BLaER1 (cell line): Measurements from ENCODE around the gene MRTO4.
"Not testable (repeated sequence)": the region's sequence is repeated elsewhere in the genome, so short reads cannot be mapped to it uniquely, and the experiment has no call there.

ENCODE experiments used
- H3K27ac ChIP-seq: shearing (Covaris generic); formaldehyde crosslinking; 2 replicates; pipeline ENCODE4 v1.8.1; 2022
- H3K27me3 ChIP-seq: shearing (Covaris generic); formaldehyde crosslinking; 2 replicates; pipeline ENCODE4 v1.8.1; 2022
- H3K36me3 ChIP-seq: shearing (Covaris generic); formaldehyde crosslinking; 2 replicates; pipeline ENCODE4 v1.8.1; 2022
- H3K4me1 ChIP-seq: shearing (Covaris generic); formaldehyde crosslinking; 2 replicates; pipeline ENCODE4 v1.8.1; 2022
- H3K4me2 ChIP-seq: shearing (Covaris generic); formaldehyde crosslinking; 2 replicates; pipeline ENCODE4 v1.8.1; 2022
- H3K4me3 ChIP-seq: shearing (Covaris generic); formaldehyde crosslinking; 2 replicates; pipeline ENCODE4 v1.8.1; 2022
- H3K9ac ChIP-seq: shearing (Covaris generic); formaldehyde crosslinking; 2 replicates; pipeline ENCODE4 v1.8.1; 2022
- H3K9me3 ChIP-seq: shearing (Covaris generic); formaldehyde crosslinking; 2 replicates; pipeline ENCODE4 v1.8.1; 2022
- H4K20me1 ChIP-seq: shearing (Covaris generic); formaldehyde crosslinking; 2 replicates; pipeline ENCODE4 v1.8.1; 2022
- Cebpa-rat ChIP-seq: shearing (Covaris generic); IDR thresholded peaks from 2 replicates; pipeline ENCODE4 v1.8.1; 2022

The MRTO4 gene

GRCh38 chr1:19272064-19272463 lies 20.5 kb downstream of the MRTO4 start:
- Histone ChIP-seq H3K27me3 (no peaks in the 10 kb centered on the region), H3K27ac (no peak overlapping the region), H3K9me3 (peaks cover 21% of the 10 kb centered on the region), H3K4me1 (no peaks in the 10 kb centered on the region), H3K4me3 (no peak overlapping the region), H3K4me2 (no peak overlapping the region), H3K9ac (no peak overlapping the region), H3K36me3 (no peaks in the 10 kb centered on the region), H4K20me1 (no peaks in the 10 kb centered on the region)
- no peak for TF ChIP-seq Cebpa-rat

GRCh38 chr1:19273106-19273843 lies 21.7 kb downstream of the MRTO4 start:
- Histone ChIP-seq H3K4me2 (no peak overlapping the region), H3K4me3 (no peak overlapping the region)
- no peak for TF ChIP-seq Cebpa-rat

DNA sequence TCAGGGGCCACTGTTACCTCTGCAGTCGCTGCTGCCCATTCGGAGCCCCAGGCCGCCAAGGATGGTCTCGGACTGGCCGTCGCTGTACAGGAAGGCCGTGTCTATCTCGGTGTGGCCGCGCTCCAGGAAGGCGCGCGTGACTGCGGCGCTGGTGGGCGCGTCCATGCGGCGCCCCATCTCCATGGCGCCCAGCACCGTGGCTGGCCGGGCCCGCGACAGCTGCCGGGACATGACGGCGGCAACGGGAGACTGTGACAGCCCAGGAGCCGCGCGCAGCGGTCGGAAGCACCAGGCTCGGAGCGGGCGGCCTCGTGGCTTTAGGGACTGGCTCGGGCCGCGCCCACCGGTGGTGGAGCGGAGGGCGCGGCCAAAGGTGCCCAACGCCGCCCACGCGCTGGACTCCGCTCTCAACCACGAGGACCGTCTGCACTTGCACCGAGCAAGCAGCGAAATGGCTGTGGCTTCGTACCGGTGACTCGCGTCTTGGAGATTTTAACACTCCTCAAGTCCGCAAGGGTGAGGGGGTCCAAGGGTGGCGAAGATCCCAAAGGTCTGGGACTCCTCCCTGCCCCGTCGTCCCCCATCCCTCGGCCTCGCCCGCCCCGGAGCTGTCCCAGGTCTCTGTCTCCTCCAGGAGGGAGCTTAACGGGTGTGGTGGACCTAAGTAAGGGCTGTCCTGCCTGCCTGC lies 22.4 kb downstream of the MRTO4 start:
- not testable (repeated sequence) for H3K4me3 ChIP-seq, H3K36me3 ChIP-seq, H3K4me2 ChIP-seq, H3K27ac ChIP-seq, H3K4me1 ChIP-seq, H3K9ac ChIP-seq, H4K20me1 ChIP-seq, H3K27me3 ChIP-seq
- H3K9me3 ChIP-seq: peaks cover 21% of the 10 kb centered on the region

More at GRCh38 chr1:19273106-19273843, 21.7 kb downstream of the MRTO4 start:
- H3K9ac ChIP-seq: no peak overlapping the region
- H3K4me1 ChIP-seq: no peaks in the 10 kb centered on the region
- no peaks in the 10 kb centered on the region for H3K36me3 ChIP-seq
- H3K27ac ChIP-seq: no peak overlapping the region
- no peaks in the 10 kb centered on the region for H3K27me3 ChIP-seq
- H3K9me3 ChIP-seq: peaks cover 21% of the 10 kb centered on the region
- no peaks in the 10 kb centered on the region for H4K20me1 ChIP-seq

DNA sequence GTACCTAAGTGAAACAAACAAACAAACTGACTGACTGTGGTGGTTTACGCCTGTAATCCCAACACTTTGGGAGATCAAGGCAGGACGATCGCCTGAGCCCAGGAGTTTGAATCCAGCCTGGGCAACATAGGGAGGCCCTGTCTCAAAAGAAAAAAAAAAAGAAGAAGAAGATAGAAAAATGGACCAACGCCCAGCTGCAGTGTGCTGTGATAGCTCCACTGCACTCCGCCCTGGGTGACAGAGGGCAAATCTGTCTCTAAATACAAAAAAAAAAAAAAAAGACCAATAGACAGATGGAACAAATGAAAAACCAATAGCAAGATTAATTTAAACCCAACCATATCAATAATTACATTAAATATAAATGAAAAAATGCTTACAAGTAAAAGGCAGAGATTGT lies 23.0 kb downstream of the MRTO4 start:
- peaks cover 21% of the 10 kb centered on the region for H3K9me3 ChIP-seq
- no peaks in the 10 kb centered on the region for H3K4me1 ChIP-seq
- no peaks in the 10 kb centered on the region for H3K36me3 ChIP-seq
- H3K9ac ChIP-seq: no peak overlapping the region
- H4K20me1 ChIP-seq: no peaks in the 10 kb centered on the region
- no peak for TF ChIP-seq Cebpa-rat
- no peaks in the 10 kb centered on the region for H3K27me3 ChIP-seq
- H3K27ac ChIP-seq: no peak overlapping the region
- no peak overlapping the region for H3K4me3 ChIP-seq
- H3K4me2 ChIP-seq: no peak overlapping the region

GRCh38 chr1:19283891-19284290 lies 32.3 kb downstream of the MRTO4 start:
- H4K20me1 ChIP-seq: no peaks in the 10 kb centered on the region
- TF ChIP-seq Cebpa-rat: no peak
- H3K27me3 ChIP-seq: peaks cover 2% of the 10 kb centered on the region; the same call in 1 of the 2 replicates
- H3K36me3 ChIP-seq: 0 out of 2 replicates have a peak, but pooled peaks cover 7% of the 10 kb centered on the region
- no peak overlapping the region for H3K4me2 ChIP-seq
- peaks cover 6% of the 10 kb centered on the region for H3K4me1 ChIP-seq
- no peaks in the 10 kb centered on the region for H3K9me3 ChIP-seq
- H3K9ac ChIP-seq: no peak overlapping the region
- H3K27ac ChIP-seq: no peak overlapping the region
- H3K4me3 ChIP-seq: no peak overlapping the region

- Histone ChIP-seq H3K4me3 (no peak overlapping the region), H3K36me3 (0 out of 2 replicates have a peak, but pooled peaks cover 7% of the 10 kb centered on the region), H3K4me1 (peaks cover 10% of the 10 kb centered on the region), H3K27me3 (peaks cover 6% of the 10 kb centered on the region; the same call in 1 of the 2 replicates), H3K9ac (no peak overlapping the region), H3K9me3 (no peaks in the 10 kb centered on the region), H3K27ac (no peak overlapping the region), H4K20me1 (no peaks in the 10 kb centered on the region), H3K4me2 (no peak overlapping the region)
- TF ChIP-seq Cebpa-rat: no peak
Observed at GRCh38 chr1:19284881-19285280, 33.3 kb downstream of the MRTO4 start.

DNA sequence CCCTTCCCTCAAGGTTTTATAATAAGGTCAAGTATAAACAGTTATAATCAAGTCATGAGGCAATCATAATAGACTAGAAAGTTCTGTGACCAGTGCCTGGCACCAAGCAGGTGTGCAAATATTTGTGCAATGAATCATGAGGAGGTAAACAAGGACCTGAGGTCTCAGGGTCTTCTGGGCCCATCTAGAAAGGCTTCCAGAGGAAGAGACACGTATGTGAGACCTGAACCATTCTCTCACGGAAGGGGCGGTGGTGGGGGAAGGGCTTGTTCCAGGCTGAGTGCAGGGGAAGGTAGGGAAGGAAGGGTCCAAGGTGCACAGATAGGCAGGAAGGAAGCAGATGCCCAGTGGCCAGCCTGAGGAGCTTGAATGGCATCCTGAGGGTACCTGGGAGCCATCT lies 33.8 kb downstream of the MRTO4 start:
- H3K9ac ChIP-seq, H3K9me3 ChIP-seq: not testable (repeated sequence)

GRCh38 chr1:19285807-19286206 lies 34.2 kb downstream of the MRTO4 start:
- H3K4me1 ChIP-seq: peaks cover 10% of the 10 kb centered on the region

More for the DNA sequence above, 33.8 kb downstream of the MRTO4 start:
- not testable (repeated sequence) for H3K27me3 ChIP-seq, H4K20me1 ChIP-seq, H3K36me3 ChIP-seq, H3K4me2 ChIP-seq, H3K4me3 ChIP-seq, H3K27ac ChIP-seq
- peaks cover 10% of the 10 kb centered on the region for H3K4me1 ChIP-seq

DNA sequence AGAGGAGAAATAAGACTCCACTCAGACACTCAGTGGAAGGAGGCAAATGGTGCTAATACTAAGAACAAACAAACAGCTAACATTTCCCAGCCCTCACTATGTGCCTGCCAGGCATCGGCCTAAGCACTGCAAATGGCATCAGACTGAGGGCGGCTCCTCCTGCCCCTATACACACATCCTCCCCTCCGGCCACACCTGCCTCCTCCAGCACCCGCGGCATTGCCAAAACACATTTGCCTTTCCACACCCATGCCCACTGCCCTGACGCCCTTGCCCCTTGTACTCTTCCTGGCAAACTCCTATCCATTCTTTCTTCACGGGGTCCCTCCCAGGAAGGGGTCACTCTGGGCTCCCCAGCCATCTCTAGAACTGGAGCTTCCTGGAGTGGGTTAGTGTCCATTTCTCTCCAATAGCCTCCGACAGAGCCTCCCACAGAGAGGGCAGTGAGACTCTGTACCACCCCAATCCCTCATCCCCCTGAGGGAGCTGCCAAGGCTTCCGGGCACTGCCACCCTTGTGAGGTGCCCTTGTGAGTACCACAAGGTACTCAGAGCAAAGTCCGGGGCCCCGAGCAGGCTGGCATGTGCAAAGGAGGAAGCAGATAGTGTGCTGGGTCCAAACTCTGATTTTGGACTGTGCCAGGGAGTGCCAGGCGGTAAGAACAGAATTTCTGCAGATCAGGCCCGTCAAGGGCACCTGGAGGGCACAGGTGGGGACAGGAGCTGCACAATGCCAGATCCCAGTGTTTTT lies 36.0 kb downstream of the MRTO4 start:
- Histone ChIP-seq H3K4me1 (peaks cover 10% of the 10 kb centered on the region), H4K20me1 (no peaks in the 10 kb centered on the region), H3K4me2 (peak overlapping the region; percentile 85), H3K9me3 (peaks cover 10% of the 10 kb centered on the region), H3K27me3 (peaks cover 6% of the 10 kb centered on the region; the same call in 1 of the 2 replicates), H3K27ac (no peak overlapping the region), H3K4me3 (no peak overlapping the region), H3K36me3 (peaks cover 5% of the 10 kb centered on the region; the same call in 1 of the 2 replicates), H3K9ac (no peak overlapping the region)
- TF ChIP-seq Cebpa-rat: no peak

More at GRCh38 chr1:19285807-19286206, 34.2 kb downstream of the MRTO4 start:
- H3K36me3 ChIP-seq, H3K27me3 ChIP-seq, H3K4me2 ChIP-seq, H3K4me3 ChIP-seq, H3K27ac ChIP-seq, H4K20me1 ChIP-seq, H3K9ac ChIP-seq, H3K9me3 ChIP-seq: not testable (repeated sequence)

- Histone ChIP-seq H3K4me2 (peak within 1 kb of the TSS; percentile 85), H3K9me3 (peaks cover 16% of the 10 kb centered on the region), H3K4me1 (peaks cover 10% of the 10 kb centered on the region), H3K4me3 (peak within 1 kb of the TSS; percentile 53), H3K9ac (0 out of 2 replicates have a peak within 1 kb of the TSS, but pooled peaks have one; percentile 29)
- not testable (repeated sequence) for H3K27ac ChIP-seq, H4K20me1 ChIP-seq, H3K27me3 ChIP-seq, H3K36me3 ChIP-seq
Observed at GRCh38 chr1:19288324-19289241, 37.0 kb downstream of the MRTO4 start, which contains the start of gene AKR7A3. Gene AKR7A3, minus strand, starts transcription at chr1:19288770. Its CDS starts 61 bp downstream, at chr1:19288709.
